DMS 273 (cell line): ENCODE results near the gene JDP2.

ENCODE experiments used
- DNase-seq: peaks from one replicate; lab custom pipeline; 2025; ENCODE audit not compliant: unreplicated experiment; lab: John Stamatoyannopoulos, UW

The JDP2 gene

DNA sequence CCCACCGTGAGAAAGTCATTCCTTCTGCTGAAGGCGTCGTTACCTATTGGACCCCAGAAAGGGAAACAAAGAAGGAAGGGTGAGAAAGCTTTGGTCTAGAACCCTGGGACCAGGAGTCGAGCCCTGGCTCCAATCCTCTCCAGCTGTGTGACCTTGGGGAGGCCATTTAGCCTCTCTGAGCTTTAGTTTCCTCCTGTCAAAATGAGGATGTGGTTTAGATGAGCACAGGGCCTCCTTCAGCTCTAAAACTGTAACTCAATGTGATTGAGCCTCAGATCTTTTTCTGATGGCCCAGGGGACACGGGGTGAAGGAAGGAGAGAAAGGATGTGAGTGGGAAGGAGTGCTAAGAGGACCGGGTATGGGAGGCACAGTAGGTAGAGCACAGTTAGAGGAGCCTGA, 7.7 kb downstream of the JDP2 start:
- DNase-seq = no peak

DNA sequence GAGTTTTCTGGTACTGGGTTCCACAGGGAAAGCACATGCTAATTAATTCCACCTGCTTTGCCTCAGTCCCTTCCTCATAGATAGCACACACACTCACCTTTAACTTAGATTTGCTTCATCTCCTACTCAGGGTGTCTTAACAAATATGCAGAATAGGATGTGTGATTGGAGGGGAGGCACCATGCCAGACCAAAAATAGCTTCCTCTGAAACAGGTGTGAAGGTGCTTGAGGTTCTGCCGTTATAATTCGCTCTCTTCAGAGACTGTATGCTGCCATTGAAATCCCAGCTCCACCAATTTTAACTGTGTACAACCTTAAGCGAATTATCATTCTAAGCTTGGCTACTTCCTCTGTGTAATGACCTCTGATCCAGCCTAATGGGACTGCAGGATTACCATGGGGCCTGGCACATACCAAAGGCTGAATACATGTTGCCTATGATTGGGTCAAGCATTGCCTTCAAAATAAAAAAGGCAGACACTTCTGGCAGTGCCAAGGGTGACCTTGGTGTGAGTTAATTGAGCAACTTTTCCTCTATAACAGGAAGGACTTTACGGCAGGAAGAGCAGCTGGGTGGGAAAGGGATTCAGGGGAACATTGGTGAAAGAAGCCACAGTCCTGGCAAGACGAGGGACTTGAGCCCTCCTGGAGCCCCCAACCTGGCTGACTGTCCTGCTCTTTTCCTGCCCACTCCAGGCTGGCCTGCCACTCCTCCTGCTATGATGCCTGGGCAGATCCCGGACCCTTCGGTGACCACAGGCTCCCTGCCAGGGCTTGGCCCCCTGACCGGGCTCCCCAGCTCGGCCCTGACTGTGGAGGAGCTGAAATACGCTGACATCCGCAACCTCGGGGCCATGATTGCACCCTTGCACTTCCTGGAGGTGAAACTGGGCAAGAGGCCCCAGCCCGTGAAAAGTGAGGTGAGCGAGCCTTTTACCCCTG, 9.7 kb downstream of the JDP2 start:
- DNase-seq = no peak

- no peak for DNase-seq
These were observed 10.8 kb downstream of the JDP2 start for GRCh38 chr14:75438486-75439080.

GRCh38 chr14:75439989-75440388, 12.2 kb downstream of the JDP2 start:
- DNase-seq = no peak

GRCh38 chr14:75440733-75441477, 13.1 kb downstream of the JDP2 start:
- no peak for DNase-seq

DNA sequence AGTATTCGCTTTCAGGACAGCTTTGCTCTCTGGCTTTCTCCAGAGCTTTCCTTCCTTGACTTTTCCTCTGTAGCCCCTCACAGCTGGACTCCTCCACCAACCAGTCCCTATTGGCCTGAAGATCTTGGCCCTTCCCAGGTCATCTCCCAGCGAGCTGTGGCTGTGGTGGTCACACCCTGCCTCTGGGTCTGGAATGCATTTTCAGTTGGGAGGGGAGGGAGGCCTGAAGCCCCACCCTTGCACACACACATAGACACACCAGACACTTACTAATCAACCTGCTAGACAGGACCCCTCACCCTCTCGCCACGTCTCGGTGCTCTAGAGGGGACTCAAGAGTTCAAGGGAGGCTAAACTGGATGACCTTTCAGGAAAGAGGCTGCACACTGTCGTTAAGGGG, 13.9 kb downstream of the JDP2 start:
- no peak for DNase-seq

GRCh38 chr14:75442166-75442565, 14.3 kb downstream of the JDP2 start:
- no peak for DNase-seq

DNA sequence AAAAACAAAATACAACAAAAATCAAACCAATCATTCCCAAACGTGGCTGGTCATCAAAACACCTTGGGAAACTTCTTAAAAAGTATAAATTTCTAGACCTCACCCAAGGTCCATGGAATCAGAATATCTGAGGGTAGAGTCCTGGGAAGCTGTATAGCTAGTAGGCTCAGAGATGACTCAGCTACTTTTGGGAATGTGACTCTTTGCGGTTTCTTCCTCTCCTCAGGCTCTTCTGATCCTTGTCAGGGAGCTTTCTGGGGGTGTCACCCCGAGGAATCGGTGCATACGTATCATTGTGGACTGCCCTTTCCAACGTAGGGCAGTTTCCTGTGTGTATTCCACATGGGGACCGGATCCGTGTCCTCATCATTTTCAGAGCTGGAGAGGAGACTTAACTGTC, 14.8 kb downstream of the JDP2 start:
- DNase-seq = no peak

- no peak for DNase-seq
These were observed 15.6 kb downstream of the JDP2 start for GRCh38 chr14:75443203-75443969.

- DNase-seq = no peak
These were observed 17.4 kb downstream of the JDP2 start for GRCh38 chr14:75445236-75445635.

- DNase-seq = no peak
These were observed 18.1 kb downstream of the JDP2 start for GRCh38 chr14:75445963-75446362.

- DNase-seq = no peak
These were observed 18.6 kb downstream of the JDP2 start for GRCh38 chr14:75446447-75446846.

DNA sequence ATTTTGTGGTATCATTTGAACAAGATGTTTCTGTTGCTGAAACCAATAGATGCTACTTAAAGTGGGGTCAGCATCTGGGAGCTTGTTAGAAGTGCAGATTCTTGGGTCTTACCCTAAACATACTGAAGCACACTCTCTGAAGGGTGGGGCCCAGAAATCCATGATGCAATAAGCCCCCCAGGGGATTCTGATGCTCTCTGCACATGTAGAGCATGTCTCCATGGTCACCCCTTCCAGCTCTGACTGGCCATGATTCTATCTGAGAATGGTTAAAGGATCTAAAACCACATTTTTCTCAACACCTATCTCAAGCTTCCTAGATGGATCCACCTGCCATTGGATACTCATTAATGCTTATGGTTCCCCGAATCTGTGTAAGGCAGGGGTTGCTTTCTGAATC, 20.4 kb downstream of the JDP2 start:
- no peak for DNase-seq

- DNase-seq = no peak
These were observed 21.2 kb downstream of the JDP2 start for GRCh38 chr14:75449036-75449435.

DNA sequence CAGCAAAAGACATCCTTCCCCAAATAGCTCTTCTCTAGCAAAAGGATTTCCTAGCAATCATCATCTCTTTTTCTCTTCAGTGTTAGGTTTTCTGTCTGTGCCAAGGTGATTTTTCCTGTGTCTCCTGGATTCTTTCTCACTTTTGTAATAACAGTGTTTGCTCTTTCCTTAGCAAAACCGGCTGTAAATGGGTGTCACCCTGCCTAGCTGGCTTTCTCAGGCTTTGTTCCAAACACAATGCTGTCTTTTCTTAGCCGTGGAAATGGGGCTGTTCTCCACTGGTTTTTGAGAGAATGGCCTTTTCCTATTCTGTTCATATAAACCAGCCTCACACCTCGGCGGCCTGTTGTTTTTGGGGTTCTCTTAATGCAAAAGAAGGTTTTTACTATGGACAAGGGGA, 21.9 kb downstream of the JDP2 start:
- no peak for DNase-seq

- DNase-seq = no peak
These were observed 22.8 kb downstream of the JDP2 start for GRCh38 chr14:75450381-75451276.

- DNase-seq = no peak
These were observed 24.5 kb downstream of the JDP2 start for GRCh38 chr14:75452324-75452723.

- DNase-seq = no peak
These were observed 25.3 kb downstream of the JDP2 start for GRCh38 chr14:75452900-75453816.

DNA sequence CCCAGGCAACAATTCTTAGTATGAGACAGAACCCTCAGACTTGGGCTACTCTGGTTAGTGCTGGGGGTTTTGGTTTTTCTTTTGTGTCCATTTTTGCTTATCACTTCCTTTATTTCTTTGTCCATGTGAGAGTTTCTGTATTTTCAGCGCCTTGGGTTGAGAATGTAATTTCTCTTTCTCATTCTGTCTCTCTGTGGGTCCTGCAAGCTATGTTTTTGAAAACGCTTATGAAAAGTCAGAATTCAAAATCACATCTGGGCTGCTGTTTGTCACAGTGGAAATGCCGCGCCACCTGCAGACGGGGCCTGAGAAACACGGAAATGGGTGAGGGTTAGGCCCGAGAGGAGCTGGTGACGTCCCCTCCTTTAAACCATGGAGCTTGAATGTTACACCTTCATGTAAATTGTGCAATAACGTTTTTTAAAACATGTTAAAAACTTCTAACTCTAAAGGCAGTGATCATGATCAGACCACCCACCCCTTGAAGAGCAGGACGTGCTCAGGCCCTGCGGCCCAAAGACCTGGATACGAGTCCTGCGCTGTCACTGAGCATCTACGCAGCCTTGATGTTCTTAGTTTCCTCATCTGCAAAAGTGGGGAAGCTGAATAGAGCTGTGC, 26.1 kb downstream of the JDP2 start:
- DNase-seq = no peak
